B cell (primary cell): Measurements from ENCODE around the gene RAB39B. TPM values are rescaled to one million over a fixed set of nuclear protein-coding genes. Genes with fewer than 3 reads are reported as not detected.
A peak's percentile ranks its signal among the peaks of the same experiment; 100 is the strongest.

Experiments
- ATAC-seq: fragments of 200-7000 bp; cut with Tn5 transposase; one replicate; pipeline ENCODE4 v1.10.0; 2021; ENCODE audit warnings: low read depth, mild to moderate bottlenecking, moderate number of reproducible peaks, moderate library complexity
- CTCF ChIA-PET: fragments of 350-600 bp; sonication (Branson Sonifier 250); formaldehyde crosslinking; loops from one replicate; lab custom pipeline; 2021; ENCODE audit warnings: antibody characterized with exemption, inconsistent platforms; lab: Charles Lee
- POLR2A ChIA-PET: fragments of 350-600 bp; sonication (Branson Sonifier 250); formaldehyde crosslinking; loops from one replicate; lab custom pipeline; 2021; ENCODE audit warnings: antibody characterized with exemption; lab: Charles Lee
- DNase-seq: peaks from one replicate; pipeline ENCODE4 v3.0.0; 2013
- H2AFZ ChIP-seq: 2 replicates; pipeline ENCODE4 v1.6.1; 2012; ENCODE audit warnings: mild to moderate bottlenecking, low read depth, low read length; ENCODE audit not compliant: insufficient read depth, poor library complexity, severe bottlenecking
- H3K27ac ChIP-seq, 2 donors: 1 replicate in 1 of 2; 2 replicates in 1 of 2; pipeline ENCODE4 v1.5.1; 2012 to 2013; ENCODE audit warnings: low read length in 2 of 2, mild to moderate bottlenecking in 2 of 2, moderate library complexity in 1 of 2
- H3K27me3 ChIP-seq, 4 experiments: fragments of 200-600 bp in 1 of 4; sonication (generic) in 1 of 4; replicated peaks in 1 of 4; 1 replicate in 2 of 4; 2 replicates in 2 of 4; pipeline versions ENCODE4 v1.6.1 to v1.7.0; 2013 to 2016; ENCODE audit warnings: low read length in 3 of 4, mild to moderate bottlenecking in 2 of 4, mixed read lengths in 1 of 4, moderate library complexity in 1 of 4; ENCODE audit not compliant: insufficient read depth in 4 of 4, control insufficient read depth in 3 of 4; ENCODE audit errors: control extremely low read depth in 1 of 4
- H3K36me3 ChIP-seq, 2 experiments: replicated peaks in 1 of 2; 1 replicate in 1 of 2; 2 replicates in 1 of 2; pipeline versions ENCODE4 v1.6.1 to v1.7.1; 2013; ENCODE audit warnings: low read length in 1 of 2; ENCODE audit not compliant: insufficient read depth in 2 of 2, control insufficient read depth in 1 of 2; ENCODE audit errors: control extremely low read depth in 1 of 2, extremely low read depth in 1 of 2
- H3K4me1 ChIP-seq, 2 donors: fragments of 200-600 bp in 1 of 2; sonication (generic) in 1 of 2; 1 replicate in 1 of 2; 2 replicates in 1 of 2; pipeline versions ENCODE4 v1.5.1 to v1.6.1; 2013 to 2017; ENCODE audit warnings: low read length in 2 of 2; ENCODE audit not compliant: control insufficient read depth in 2 of 2, insufficient read depth in 2 of 2
- H3K4me2 ChIP-seq: replicated peaks from 2 replicates; pipeline ENCODE3; 2012; ENCODE audit warnings: mild to moderate bottlenecking, low read depth, low read length; ENCODE audit not compliant: poor library complexity, severe bottlenecking
- H3K4me3 ChIP-seq, 5 experiments: fragments of 200-600 bp in 1 of 5; sonication (generic) in 1 of 5; 1 replicate in 3 of 5; 2 replicates in 2 of 5; pipeline versions ENCODE4 v1.5.1 to v1.7.0; 2011 to 2016; ENCODE audit warnings: low read length in 4 of 5, mild to moderate bottlenecking in 4 of 5, low read depth in 2 of 5, control low read depth in 1 of 5, moderate library complexity in 1 of 5; ENCODE audit not compliant: insufficient read depth in 1 of 5; ENCODE audit errors: control extremely low read depth in 1 of 5, extremely low read depth in 1 of 5
- H3K79me2 ChIP-seq: fragments of 200-600 bp; sonication (generic); one replicate; pipeline ENCODE4 v1.6.0; 2016; ENCODE audit warnings: low read length; ENCODE audit not compliant: control insufficient read depth, insufficient read depth
- H3K9ac ChIP-seq: fragments of 200-600 bp; sonication (generic); 2 replicates; pipeline ENCODE4 v1.6.1; 2017; ENCODE audit warnings: mild to moderate bottlenecking, low read length, moderate library complexity
- H3K9me3 ChIP-seq, 3 donors: one replicate each; pipeline versions ENCODE4 v1.6.1 to v1.7.1; 2013; ENCODE audit warnings: low read length in 2 of 3; ENCODE audit not compliant: control insufficient read depth in 2 of 3, insufficient read depth in 1 of 3; ENCODE audit errors: control extremely low read depth in 1 of 3
- H4K20me1 ChIP-seq: 2 replicates; pipeline ENCODE4 v1.6.0; 2012; ENCODE audit warnings: mild to moderate bottlenecking, low read length; ENCODE audit not compliant: insufficient read depth, control insufficient read depth, poor library complexity, severe bottlenecking
- H3K27ac Mint-ChIP-seq: one replicate; pipeline ENCODE4 v1.8.0; 2021; ENCODE audit warnings: mixed read lengths
- H3K27me3 Mint-ChIP-seq: one replicate; pipeline ENCODE4 v1.8.0; 2021; ENCODE audit warnings: mixed read lengths
- H3K4me1 Mint-ChIP-seq: one replicate; pipeline ENCODE4 v1.8.0; 2021; ENCODE audit warnings: mixed read lengths
- H3K4me3 Mint-ChIP-seq: one replicate; pipeline ENCODE4 v1.8.0; 2021; ENCODE audit warnings: mixed read lengths
- H3K9me3 Mint-ChIP-seq: one replicate; pipeline ENCODE4 v1.8.0; 2022; ENCODE audit warnings: mixed read lengths; ENCODE audit not compliant: insufficient read depth
- CTCF ChIP-seq: fragments of 200-600 bp; IDR thresholded peaks from one replicate; pipeline ENCODE4 v1.8.0; 2022; ENCODE audit warnings: antibody characterized with exemption, mild to moderate bottlenecking
- EZH2 ChIP-seq: IDR thresholded peaks from 2 replicates; pipeline ENCODE4 v1.6.1; 2012; ENCODE audit warnings: borderline replicate concordance, low read depth, mild to moderate bottlenecking, moderate library complexity, low read length; ENCODE audit not compliant: insufficient read depth, poor library complexity, severe bottlenecking
- WGBS: methylation state at CpG from one replicate; pipeline ENCODE4 v1.1.5; 2013; ENCODE audit warnings: missing lambda C conversion rate; ENCODE audit not compliant: insufficient coverage; 5-methylcytosine and 5-hydroxymethylcytosine counted together
- intact Hi-C: fragments of 100-400 bp; cut with micrococcal nuclease; formaldehyde crosslinking; loops from one replicate; pipeline ENCODE4 v1.10.0; 2022
- polyA plus RNA-seq: library from polyadenylated mRNA; depleted of rRNA; stranded (reverse); fragments of >200 nt; gene quantifications from 2 replicates; pipeline ENCODE4 v1.2.3, GENCODE V29; 2012
- total RNA-seq, 2 donors: library from RNA; stranded (reverse); fragments of 120-200 nt in 1 of 2; gene quantifications; 1 replicate in 1 of 2; 2 replicates in 1 of 2; pipeline versions ENCODE4 v1.2.3 to v1.2.4, GENCODE V29; 2013 to 2022

RAB39B gene
- total and polyA plus RNA-seq, 2 donors (not counting 1 experiment from before 2014, with no cell fraction given): 2.0 to 8.8 TPM

- DNase-seq: no peak
- WGBS: 0% methylated on average over 3 of the region's 11 CpGs
Observed at GRCh38 chrX:155216940-155217440, 47.3 kb downstream of the RAB39B start.

More at GRCh38 chrX:155216940-155217440, 47.3 kb downstream of the RAB39B start:
- H3K4me3 Mint-ChIP-seq: peak overlapping the region; percentile 93
- Histone ChIP-seq H3K9me3 (no peaks in the 10 kb centered on the region), H3K36me3 (peaks cover 0 to 8% of the 10 kb centered on the region in 2 experiments), H3K9ac (peak overlapping the region; percentile 78), H3K79me2 (peaks cover 24% of the 10 kb centered on the region), H3K27me3 (no peaks in the 10 kb centered on the region), H3K27ac (peak overlapping the region in 1 of 2 donors; percentile 87), H4K20me1 (no peaks in the 10 kb centered on the region), H3K4me3 (peak overlapping the region; percentile 74 to 85 (median 79)), H3K4me1 (peaks cover 10 to 11% of the 10 kb centered on the region in 2 donors), H2AFZ (peak overlapping the region; percentile 97), H3K4me2 (peak overlapping the region; percentile 72)
- peaks cover 25% of the 10 kb centered on the region for H3K4me1 Mint-ChIP-seq
- TF ChIP-seq EZH2: no peak
- no peak for TF ChIP-seq CTCF
- CTCF ChIA-PET: interaction anchor here (0.7 to 2.0 kb wide), 5 partner anchors 8 to 235 kb away, joined by 3 to 7 read pairs (median 3); partner anchors contain the start of gene RAB39B
- H3K27ac Mint-ChIP-seq: peak overlapping the region; percentile 91
- no peaks in the 10 kb centered on the region for H3K9me3 Mint-ChIP-seq
- intact Hi-C loops: loop anchor here (1.0 to 5.0 kb wide), 3 partner anchors 47 to 236 kb away; partner anchors contain the start of genes FUNDC2 and RAB39B
- ATAC-seq: no peak
- H3K27me3 Mint-ChIP-seq: no peaks in the 10 kb centered on the region
- POLR2A ChIA-PET: interaction anchor here (0.6 to 1.7 kb wide), 3 partner anchors 45 to 299 kb away, joined by 3 to 5 read pairs (median 4); partner anchors contain the start of gene RAB39B
